Measurements from ENCODE around the gene ARHGDIA. TPM values are rescaled to one million over a fixed set of nuclear protein-coding genes. Genes with fewer than 3 reads are reported as not detected.

Gene ARHGDIA
- total and polyA plus RNA-seq, 11 donors = 81.4 to 296 (median 152) TPM

- DNase-seq (no peak), ATAC-seq (no peak)
- intact Hi-C loops (cut with DNase I) = loop anchor here in 2 of 10 donors (2.0 to 5.0 kb wide), 2 partner anchors 31 to 48 kb away; no protein-coding TSS in a partner anchor
- Histone ChIP-seq H3K9me3 (no peaks in the 10 kb centered on the region), H3K36me3 (peaks cover 0 to 100% (median 97%) of the 10 kb centered on the region in 9 donors), H3K4me1 (no peaks in the 10 kb centered on the region), H3K27ac (no peak overlapping the region), H3K27me3 (no peaks in the 10 kb centered on the region), H3K4me3 (no peak overlapping the region)
- WGBS, 4 donors = 94 to 96% (median 95%) methylated on average over 12 of the region's 12 CpGs
- no peak for TF ChIP-seq POLR2A (IDR thresholded peaks at IDR 0.05)
- TF ChIP-seq, protein P1, sequence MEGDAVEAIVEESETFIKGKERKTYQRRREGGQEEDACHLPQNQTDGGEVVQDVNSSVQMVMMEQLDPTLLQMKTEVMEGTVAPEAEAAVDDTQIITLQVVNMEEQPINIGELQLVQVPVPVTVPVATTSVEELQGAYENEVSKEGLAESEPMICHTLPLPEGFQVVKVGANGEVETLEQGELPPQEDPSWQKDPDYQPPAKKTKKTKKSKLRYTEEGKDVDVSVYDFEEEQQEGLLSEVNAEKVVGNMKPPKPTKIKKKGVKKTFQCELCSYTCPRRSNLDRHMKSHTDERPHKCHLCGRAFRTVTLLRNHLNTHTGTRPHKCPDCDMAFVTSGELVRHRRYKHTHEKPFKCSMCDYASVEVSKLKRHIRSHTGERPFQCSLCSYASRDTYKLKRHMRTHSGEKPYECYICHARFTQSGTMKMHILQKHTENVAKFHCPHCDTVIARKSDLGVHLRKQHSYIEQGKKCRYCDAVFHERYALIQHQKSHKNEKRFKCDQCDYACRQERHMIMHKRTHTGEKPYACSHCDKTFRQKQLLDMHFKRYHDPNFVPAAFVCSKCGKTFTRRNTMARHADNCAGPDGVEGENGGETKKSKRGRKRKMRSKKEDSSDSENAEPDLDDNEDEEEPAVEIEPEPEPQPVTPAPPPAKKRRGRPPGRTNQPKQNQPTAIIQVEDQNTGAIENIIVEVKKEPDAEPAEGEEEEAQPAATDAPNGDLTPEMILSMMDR (IDR thresholded peaks at IDR 0.05) = no peak
These were observed 21.7 kb downstream of the ARHGDIA start for GRCh38 chr17:81849457-81849856.

- H3K27me3 ChIP-seq = no peaks in the 10 kb centered on the region
- H3K27ac ChIP-seq = no peak overlapping the region
- 80 to 88% (median 86%) methylated on average over 15 to 24 of the region's 24 CpGs for WGBS, 4 donors
- H3K9me3 ChIP-seq = no peaks in the 10 kb centered on the region
- intact Hi-C loops (cut with DNase I) = loop anchor here in 1 of 10 donors (5.0 kb wide), 1 partner anchor 50 kb away; no protein-coding TSS in a partner anchor
- DNase-seq = no peak
- no peak for TF ChIP-seq POLR2A (IDR thresholded peaks at IDR 0.05)
- TF ChIP-seq, protein P1 (IDR thresholded peaks at IDR 0.05) = no peak
- no peak overlapping the region for H3K4me3 ChIP-seq
- ATAC-seq = no peak
- peaks cover 0 to 99% (median 94%) of the 10 kb centered on the region in 9 donors for H3K36me3 ChIP-seq
- H3K4me1 ChIP-seq = no peaks in the 10 kb centered on the region
These were observed 24.1 kb downstream of the ARHGDIA start for GRCh38 chr17:81846743-81847689.

DNA sequence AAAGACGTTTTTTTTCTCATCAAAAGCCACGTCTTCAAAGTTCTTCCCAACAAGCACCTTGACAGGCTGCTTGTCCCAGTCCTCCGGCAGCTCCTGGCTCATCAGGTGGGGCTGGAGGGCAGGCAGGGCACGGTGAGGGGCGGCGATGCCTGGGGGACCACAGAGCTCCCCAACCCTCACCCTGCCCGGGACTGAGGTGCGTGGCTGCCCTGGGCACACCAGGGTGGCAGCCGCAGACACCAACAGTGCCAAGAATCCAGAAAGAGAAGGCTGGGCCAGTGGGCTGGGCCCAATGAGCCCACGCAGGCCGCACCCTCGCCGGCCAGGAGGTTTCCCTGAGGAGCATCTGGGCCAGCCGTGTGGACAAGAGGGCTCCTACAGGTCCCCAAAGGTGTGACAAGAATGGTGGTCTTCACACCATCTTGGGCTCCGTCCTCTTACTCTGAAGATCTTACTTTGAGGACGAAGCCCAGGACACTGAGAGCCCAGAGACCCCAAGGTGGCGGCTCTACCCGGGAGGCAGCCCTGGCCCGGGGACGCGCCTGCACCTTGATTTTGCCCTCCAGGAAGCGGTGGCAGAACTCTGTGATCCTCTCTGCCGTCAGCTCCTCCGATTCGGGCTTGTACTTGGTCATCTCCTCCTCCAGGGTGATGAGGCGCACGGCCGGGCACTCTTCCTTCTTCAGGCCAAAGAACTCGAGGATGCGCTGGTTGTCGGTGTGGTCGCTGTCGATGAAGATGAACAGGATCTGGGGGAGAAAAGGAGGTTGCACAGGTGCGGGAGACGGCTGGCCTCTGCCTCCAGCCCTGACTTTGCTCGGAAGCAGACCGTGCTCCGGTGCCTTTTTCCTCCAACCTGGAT lies 25.0 kb downstream of the ARHGDIA start:
- TF ChIP-seq, protein P1 (IDR thresholded peaks at IDR 0.05) = no peak
- TF ChIP-seq POLR2A (IDR thresholded peaks at IDR 0.05) = no peak
- Histone ChIP-seq H3K9me3 (no peaks in the 10 kb centered on the region), H3K4me3 (no peak overlapping the region), H3K36me3 (peaks cover 0 to 90% (median 85%) of the 10 kb centered on the region in 9 donors), H3K27ac (no peak overlapping the region), H3K27me3 (no peaks in the 10 kb centered on the region), H3K4me1 (peaks cover 0 to 8% (median 1%) of the 10 kb centered on the region in 12 donors)
- ATAC-seq = no peak
- intact Hi-C loops (cut with DNase I) = loop anchor here in 1 of 10 donors (5.0 kb wide), 1 partner anchor 51 kb away; no protein-coding TSS in a partner anchor
- 92 to 95% (median 94%) methylated on average over 22 to 38 of the region's 38 CpGs for WGBS, 4 donors
- DNase-seq = no peak

Measured in heart left ventricle (tissue), 16 donors.